Activated CD4-positive, alpha-beta T cell treated with anti-CD3 and anti-CD28 coated beads for 4 hours (primary cell): ENCODE results near the gene GATC.

Experiments used
- DNase-seq, 2 donors: peaks; one replicate each; pipeline ENCODE4 v3.0.0-alpha.2; 2020

Gene GATC

DNA sequence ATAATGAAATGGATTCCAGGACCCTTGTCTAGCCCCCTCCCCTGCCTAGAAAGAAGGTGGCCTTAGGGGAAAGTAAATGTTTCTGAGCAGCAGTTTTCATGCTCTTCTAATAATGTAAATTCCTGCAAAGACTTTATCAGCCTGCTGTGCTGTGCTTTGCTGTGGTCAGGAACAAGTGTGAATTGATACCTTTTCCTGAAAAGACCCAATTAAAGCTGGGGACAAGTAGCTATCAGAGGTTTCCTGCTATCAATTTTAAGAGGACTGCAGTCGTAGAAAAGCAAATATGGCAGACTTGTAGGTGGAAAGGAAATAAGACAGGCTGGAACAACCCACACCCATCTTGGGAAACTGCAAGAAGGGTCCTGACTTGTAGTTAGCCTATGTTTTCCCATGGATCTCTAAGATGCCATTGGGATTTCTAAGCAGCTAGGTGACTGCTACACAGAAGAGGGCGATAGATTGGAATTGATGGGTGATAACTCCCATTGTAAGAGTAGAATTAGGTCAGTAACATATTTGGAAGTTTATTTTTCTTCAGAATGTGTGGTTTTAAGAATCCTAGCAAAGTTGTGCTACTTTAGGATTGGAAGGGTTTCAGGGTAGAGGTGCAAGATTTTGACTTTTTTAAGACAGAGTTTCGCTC is 52.7 kb downstream of the GATC start:
- DNase-seq = no peak

DNA sequence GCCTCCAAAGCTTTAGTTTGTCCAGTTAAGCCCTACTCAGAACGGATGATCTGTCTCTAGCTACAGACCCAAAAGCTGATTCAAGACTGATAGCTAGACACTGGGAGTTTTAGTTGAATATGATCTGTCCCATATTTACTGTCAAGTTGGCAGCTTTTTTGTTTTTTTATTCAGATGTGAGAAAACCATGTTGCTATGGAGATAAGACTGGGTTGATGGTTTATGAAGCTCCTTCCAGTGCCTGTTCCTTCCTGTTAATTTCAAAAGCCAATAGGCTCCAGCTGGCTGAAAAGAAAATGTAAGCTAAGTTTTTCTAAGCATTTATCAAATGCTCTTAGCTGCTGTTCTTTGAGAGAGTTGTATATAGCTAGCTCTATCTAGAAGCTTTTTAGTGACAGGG is 54.3 kb downstream of the GATC start:
- no peak for DNase-seq

DNA sequence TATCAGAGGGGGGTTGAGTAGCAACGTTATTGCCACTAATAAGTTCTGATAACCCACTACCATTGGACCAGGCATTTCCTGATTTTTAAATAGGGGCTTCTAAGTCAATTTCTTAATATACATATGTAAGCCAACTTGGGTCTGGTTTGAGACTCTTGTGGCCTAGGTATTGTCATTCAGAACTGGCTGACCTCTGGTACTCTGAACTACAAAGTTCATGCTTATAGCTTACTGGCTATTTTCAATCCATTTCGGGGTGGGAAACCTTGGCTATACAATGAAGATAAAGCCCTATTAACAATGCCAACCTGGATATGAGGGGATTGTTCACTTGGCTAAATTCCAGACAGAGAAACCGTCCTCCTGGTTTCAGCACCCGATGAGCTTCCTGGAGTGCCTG is 58.3 kb downstream of the GATC start:
- DNase-seq = no peak

DNA sequence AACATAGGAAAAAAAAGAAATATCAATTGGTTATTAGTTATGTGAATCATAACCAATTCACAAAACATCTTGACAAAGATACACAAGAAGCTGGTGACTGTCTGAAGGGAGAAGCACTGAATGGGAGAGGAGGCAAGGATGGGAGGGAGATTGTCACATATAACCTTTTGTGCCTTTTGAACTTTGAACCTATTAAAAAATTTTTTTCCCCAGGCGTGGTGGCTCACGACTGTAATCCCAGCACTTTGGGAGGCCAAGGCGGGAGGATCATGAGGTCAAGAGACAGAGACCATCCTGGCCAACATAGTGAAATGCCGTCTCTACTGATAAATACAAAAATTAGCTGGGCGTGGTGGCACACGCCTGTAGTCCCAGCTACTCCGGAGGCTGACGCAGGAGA is 62.3 kb downstream of the GATC start:
- DNase-seq = no peak
